ENCODE results near the gene CCDC134.

DNA sequence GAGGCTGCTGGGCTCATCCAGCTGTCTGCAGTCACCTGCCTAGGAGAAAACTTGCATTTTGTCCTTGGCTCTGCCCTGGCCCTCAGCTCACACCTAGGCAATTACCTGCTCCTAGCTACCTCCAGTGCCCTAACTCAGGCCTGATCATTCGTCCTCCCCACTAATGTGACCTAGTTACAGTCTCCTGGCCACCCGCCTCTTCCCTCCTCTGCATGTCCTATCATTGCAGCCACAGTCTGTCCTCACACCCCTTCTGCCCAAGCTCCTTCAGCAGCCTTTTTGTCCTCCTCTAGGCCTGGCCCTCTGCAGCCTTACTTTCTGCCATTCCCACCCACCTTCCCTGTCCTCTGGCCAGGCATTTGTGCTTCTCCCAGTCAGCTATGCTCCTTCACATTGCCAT, 17.7 kb upstream of the CCDC134 start:
- TF ChIP-seq POLR2AphosphoS5 (IDR thresholded peaks at IDR 0.05) = no peak
- no peak for TF ChIP-seq POLR2A (IDR thresholded peaks at IDR 0.05)
- TF ChIP-seq, protein P1, sequence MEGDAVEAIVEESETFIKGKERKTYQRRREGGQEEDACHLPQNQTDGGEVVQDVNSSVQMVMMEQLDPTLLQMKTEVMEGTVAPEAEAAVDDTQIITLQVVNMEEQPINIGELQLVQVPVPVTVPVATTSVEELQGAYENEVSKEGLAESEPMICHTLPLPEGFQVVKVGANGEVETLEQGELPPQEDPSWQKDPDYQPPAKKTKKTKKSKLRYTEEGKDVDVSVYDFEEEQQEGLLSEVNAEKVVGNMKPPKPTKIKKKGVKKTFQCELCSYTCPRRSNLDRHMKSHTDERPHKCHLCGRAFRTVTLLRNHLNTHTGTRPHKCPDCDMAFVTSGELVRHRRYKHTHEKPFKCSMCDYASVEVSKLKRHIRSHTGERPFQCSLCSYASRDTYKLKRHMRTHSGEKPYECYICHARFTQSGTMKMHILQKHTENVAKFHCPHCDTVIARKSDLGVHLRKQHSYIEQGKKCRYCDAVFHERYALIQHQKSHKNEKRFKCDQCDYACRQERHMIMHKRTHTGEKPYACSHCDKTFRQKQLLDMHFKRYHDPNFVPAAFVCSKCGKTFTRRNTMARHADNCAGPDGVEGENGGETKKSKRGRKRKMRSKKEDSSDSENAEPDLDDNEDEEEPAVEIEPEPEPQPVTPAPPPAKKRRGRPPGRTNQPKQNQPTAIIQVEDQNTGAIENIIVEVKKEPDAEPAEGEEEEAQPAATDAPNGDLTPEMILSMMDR (IDR thresholded peaks at IDR 0.05) = no peak
- TF ChIP-seq EP300 (IDR thresholded peaks at IDR 0.05) = no peak
